Measurements from ENCODE around the gene CDHR5.
"Not testable (repeated sequence)": the region's sequence is repeated elsewhere in the genome, so short reads cannot be mapped to it uniquely, and the experiment has no call there.

DNA sequence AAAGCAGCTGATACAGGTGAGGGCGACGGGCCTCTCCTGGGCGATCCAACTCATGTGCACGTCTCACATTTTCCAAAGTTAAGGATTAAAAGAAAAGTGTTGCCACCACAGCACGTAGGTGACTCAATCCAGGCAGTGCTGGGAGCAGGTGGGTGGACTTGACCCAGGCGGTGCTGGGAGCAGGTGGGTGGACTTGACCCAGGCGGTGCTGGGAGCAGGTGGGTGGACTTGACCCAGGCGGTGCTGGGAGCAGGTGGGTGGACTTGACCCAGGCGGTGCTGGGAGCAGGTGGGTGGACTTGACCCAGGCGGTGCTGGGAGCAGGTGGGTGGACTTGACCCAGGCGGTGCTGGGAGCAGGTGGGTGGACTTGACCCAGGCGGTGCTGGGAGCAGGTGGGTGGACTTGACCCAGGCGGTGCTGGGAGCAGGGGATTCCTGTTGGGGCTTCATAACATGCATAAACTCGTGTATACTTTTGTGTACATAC is 23.0 kb upstream of the CDHR5 start:
- TF ChIP-seq POLR2AphosphoS5, POLR2A (IDR thresholded peaks at IDR 0.05; ENCODE audit: low read depth, low read length): not testable (repeated sequence)
